ENCODE measurements around the gene CALY.

Gene CALY

DNA sequence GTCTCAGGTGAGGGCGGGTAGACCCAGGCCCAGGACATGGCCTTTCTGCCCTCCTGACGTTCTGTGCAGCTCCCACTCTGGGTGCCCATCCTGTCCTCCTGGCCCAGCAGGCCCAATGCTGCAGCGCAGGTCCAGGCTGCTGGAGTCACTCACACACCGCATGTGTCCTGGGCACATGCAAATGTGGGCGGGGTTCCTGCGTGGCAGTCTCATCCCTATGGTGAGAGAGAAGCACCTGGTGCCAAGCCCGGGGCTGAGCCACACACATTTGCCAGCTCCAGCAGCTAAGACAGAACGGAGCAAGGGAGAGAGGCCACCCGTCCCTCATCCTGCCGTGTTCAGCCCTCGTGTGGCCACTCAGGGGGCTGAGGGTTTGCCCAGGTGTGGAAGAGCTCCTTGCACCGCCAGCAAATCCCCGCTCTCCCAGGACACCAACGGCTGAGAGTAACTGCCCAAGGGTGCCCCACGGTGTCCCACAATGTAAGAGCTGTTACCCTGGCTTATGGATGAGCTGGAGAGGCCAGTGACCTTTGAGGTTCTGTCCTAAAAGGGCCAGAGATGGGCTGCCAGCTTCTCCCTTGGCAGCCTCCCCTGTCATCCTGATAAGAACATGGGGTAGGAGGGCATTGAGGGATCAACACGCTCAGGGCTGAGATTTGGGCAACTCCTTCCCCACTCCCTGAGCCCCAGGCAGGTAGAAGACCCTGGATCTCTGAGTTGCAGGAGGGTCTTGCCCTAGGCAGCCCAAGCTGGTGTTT lies 16.7 kb upstream of the CALY start:
- intact Hi-C loops (cut with micrococcal nuclease) = no loop called here
- Mint-ChIP-seq H3K4me1 (ENCODE audit: low read depth) (peaks cover 12% of the 10 kb centered on the region), H3K4me3 (no peak overlapping the region), H3K27ac (no peak overlapping the region), H3K9me3 (no peaks in the 10 kb centered on the region), H3K36me3 (ENCODE audit: low read depth) (peaks cover 29% of the 10 kb centered on the region), H3K27me3 (peaks cover 13% of the 10 kb centered on the region)

DNA sequence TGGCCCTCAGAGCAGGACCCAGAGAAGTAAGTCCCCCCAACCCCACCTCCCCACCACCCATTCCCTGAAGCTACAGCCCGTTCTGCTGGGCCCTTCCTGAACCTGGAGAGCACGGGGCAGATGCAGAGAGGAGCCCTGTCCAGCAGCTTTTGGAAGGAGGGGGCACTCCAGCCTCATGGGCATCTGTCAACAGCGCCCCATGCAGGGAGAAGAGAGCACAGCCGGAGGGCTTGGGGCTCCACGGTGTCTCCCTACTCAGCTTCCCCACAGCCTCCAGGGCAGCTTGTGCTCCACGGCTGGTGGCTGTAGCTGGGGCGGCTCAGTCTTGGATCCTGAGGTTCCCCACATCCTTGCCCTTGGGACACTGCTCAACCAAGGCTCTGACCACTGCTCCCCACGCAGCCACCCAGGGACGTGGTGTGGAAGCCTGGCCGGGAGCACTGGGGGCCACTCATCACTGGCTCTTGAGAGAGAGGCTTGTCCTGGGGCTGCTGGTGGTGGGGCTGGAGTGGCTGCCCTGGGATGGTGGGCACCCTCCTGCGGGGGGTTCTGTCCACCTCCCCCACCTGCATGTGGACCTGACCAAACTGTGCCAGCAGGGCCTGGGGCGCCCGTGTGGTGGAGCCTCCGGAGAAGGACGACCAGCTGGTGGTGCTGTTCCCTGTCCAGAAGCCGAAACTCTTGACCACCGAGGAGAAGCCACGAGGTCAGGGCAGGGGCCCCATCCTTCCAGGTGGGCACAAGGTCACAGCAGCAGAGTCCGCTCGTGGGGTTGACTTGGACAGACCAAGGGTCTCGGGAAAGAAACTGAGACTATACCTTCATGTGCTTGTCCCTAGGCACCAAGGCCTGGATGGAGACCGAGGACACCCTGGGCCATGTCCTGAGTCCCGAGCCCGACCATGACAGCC lies 15.0 kb upstream of the CALY start:
- H3K27me3 Mint-ChIP-seq = peaks cover 23% of the 10 kb centered on the region
- no peaks in the 10 kb centered on the region for H3K9me3 Mint-ChIP-seq
- intact Hi-C loops (cut with micrococcal nuclease) = no loop called here
- no peak overlapping the region for H3K27ac Mint-ChIP-seq
- H3K4me1 Mint-ChIP-seq (ENCODE audit: low read depth) = peaks cover 12% of the 10 kb centered on the region
- H3K36me3 Mint-ChIP-seq (ENCODE audit: low read depth) = peaks cover 29% of the 10 kb centered on the region
- H3K4me3 Mint-ChIP-seq = no peak overlapping the region

DNA sequence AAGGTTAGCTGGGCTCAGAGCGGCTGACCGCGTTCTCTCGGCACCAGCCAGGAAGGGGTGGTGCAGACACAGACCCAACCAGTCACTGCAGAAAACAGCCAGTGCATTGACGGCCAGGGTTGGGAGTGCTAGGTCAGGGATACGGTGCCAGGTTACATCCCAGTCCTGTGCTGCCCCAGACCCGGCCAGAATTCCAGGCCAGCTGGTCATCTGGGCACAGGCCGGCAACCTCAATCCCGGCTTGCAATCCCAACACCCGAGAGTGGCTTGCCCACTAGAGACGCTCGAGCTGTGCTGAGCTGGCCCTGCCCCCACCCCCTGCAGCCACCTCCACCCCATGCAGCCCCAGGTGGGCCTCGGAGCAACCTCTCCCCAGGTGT lies 14.2 kb upstream of the CALY start:
- H3K27ac Mint-ChIP-seq = no peak overlapping the region
- no peak overlapping the region for H3K4me3 Mint-ChIP-seq
- H3K9me3 Mint-ChIP-seq = no peaks in the 10 kb centered on the region
- H3K27me3 Mint-ChIP-seq = peaks cover 29% of the 10 kb centered on the region
- H3K4me1 Mint-ChIP-seq (ENCODE audit: low read depth) = peaks cover 8% of the 10 kb centered on the region
- intact Hi-C loops (cut with micrococcal nuclease) = no loop called here
- peaks cover 22% of the 10 kb centered on the region for H3K36me3 Mint-ChIP-seq (ENCODE audit: low read depth)

DNA sequence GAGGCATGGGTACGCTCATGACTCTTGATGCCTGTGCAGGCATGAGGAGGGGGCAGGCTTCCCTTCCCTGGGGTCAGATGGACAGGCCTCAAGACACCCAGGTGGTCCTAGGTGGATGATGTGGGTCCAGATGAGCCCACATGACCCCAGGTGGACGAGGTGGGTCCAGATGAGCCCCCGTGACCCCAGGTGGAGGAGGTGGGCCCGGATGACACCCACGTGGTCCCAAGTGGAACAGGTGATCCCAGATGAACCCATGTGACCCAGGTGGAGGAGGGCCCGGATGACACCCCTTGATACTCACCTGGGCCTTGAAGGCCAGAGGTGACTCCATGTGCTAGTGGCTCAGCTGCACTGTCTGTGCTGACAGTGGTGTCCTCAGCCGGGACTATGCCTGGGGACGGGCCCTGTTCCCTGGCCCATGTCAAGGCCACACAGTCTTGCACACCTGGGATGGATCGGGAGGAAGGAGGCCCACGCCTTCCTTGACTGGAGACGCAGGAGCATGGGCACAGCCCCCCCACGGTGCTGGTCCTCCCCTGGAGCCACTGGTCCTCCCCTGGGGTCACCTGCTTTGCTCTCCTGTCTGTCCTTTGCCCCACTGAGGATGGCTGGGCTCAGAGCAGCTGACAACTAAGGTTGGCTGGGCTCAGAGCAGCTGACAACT lies 13.7 kb upstream of the CALY start:
- intact Hi-C loops (cut with micrococcal nuclease) = no loop called here
- H3K9me3 Mint-ChIP-seq = no peaks in the 10 kb centered on the region
- H3K27ac Mint-ChIP-seq = no peak overlapping the region
- H3K4me3 Mint-ChIP-seq = no peak overlapping the region
- H3K36me3 Mint-ChIP-seq (ENCODE audit: low read depth) = peaks cover 16% of the 10 kb centered on the region
- H3K4me1 Mint-ChIP-seq (ENCODE audit: low read depth) = peaks cover 6% of the 10 kb centered on the region
- H3K27me3 Mint-ChIP-seq = peaks cover 33% of the 10 kb centered on the region

DNA sequence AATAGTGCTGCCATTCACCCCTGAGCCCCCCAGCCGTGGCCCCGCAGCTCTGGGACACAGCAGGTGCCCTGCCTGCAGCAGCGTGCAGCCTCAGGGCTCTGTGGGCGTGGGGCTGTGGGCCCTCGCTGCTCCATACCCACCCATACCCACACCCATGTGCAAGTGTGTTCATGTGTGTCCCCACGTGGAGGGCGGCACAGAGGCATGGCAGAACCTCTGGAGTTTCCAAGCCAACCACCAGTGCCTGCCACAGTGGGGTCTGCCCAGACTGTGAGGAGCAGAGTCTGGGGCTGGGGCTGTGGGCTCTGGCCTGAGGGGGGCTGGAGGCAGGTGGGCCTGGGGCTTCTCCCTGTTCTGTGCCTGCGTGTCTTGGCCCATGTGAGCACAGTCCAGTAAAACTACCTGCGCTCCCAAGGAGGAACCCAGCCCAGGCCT lies 12.9 kb upstream of the CALY start:
- H3K27ac Mint-ChIP-seq = no peak overlapping the region
- peaks cover 8% of the 10 kb centered on the region for H3K36me3 Mint-ChIP-seq (ENCODE audit: low read depth)

DNA sequence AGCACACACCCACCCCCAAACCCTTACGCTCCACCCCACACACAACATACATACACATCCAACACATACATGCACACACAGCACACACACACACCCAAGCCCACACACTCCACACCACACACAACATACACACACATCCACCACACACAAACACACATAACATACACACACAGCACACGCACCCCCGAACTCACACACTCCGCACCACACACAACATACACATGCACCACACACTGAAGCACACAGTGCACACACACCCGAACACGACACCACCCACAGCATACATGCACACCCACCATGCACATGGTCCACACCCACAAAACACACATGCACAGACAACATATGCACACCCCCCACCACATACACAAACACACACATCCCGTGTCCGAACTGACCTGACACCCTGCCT lies 12.5 kb upstream of the CALY start:
- Mint-ChIP-seq H3K27me3 (peaks cover 45% of the 10 kb centered on the region), H3K4me1 (ENCODE audit: low read depth) (peaks cover 6% of the 10 kb centered on the region), H3K36me3 (ENCODE audit: low read depth) (peaks cover 4% of the 10 kb centered on the region), H3K4me3 (no peak overlapping the region), H3K27ac (no peak overlapping the region), H3K9me3 (no peaks in the 10 kb centered on the region)
- intact Hi-C loops (cut with micrococcal nuclease) = no loop called here

More for the DNA sequence above, 12.9 kb upstream of the CALY start:
- peaks cover 41% of the 10 kb centered on the region for H3K27me3 Mint-ChIP-seq
- intact Hi-C loops (cut with micrococcal nuclease) = no loop called here
- H3K9me3 Mint-ChIP-seq = no peaks in the 10 kb centered on the region
- H3K4me1 Mint-ChIP-seq (ENCODE audit: low read depth) = peaks cover 6% of the 10 kb centered on the region
- no peak overlapping the region for H3K4me3 Mint-ChIP-seq

DNA sequence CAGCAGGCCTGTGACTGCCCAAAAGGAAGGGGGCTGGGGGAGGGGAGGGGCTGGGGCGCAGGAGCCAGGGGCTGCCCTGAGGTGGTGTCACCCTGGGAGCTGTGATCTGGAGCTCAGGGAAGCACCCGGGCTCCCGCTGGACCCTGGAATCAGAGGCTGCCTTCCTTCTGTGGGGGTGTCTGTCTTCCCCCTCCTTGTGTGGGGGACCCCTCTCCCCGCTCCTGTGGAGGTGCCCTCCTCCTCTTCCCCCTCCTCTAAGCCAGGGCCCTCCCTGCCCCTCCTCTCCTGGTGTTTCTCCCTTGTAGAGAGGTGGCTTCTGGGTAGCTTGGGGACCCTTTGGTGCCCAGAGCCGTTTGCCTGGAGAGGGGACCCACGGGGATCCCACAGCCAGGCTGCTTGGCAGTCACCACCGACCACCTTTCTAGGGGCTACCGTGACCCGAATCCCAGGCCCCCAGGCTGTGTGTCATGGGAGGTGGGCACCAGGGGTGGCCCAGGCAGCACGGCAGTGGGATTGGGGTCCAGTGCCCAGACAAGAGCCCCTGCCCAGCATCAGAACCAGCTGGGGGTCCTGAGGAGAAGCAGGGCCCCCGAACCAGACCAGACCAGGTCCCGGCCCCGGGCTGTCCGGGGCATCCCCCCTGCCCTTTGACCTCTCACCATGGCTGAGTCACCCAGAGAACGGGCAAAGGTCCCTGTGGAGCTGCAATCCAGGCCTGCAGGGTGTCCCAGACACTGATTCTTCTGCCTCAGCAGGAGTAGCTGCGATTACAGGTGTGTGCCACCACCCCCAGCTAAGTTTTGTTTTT lies 11.2 kb upstream of the CALY start:
- Mint-ChIP-seq H3K4me3 (no peak overlapping the region), H3K27ac (no peak overlapping the region), H3K9me3 (no peaks in the 10 kb centered on the region), H3K36me3 (ENCODE audit: low read depth) (no peaks in the 10 kb centered on the region), H3K27me3 (peaks cover 54% of the 10 kb centered on the region), H3K4me1 (ENCODE audit: low read depth) (peaks cover 6% of the 10 kb centered on the region)
- intact Hi-C loops (cut with micrococcal nuclease) = no loop called here

DNA sequence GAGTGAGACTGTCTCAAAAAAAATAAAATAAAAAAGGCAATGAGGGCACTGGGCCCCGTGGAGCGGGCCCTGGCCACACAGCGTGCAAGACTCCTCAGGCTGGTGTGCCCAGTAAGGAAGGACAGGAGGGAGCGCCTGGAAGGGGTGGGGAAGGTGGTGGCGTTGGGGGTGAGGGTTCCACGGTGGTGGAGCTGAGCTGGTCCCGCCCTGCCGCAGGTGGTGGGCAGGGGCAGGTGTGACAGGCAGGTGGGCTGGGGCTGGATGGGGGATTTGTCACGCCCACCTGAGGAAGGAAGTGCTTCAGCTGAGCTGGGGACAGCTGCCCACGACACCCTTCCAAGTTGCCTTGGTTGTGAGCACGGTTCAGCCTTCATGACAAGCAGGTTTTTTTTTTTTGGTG lies 9.7 kb upstream of the CALY start:
- Mint-ChIP-seq H3K4me1 (ENCODE audit: low read depth) (peaks cover 6% of the 10 kb centered on the region), H3K4me3 (no peak overlapping the region), H3K9me3 (no peaks in the 10 kb centered on the region), H3K27ac (no peak overlapping the region), H3K27me3 (peaks cover 60% of the 10 kb centered on the region), H3K36me3 (ENCODE audit: low read depth) (no peaks in the 10 kb centered on the region)
- intact Hi-C loops (cut with micrococcal nuclease) = no loop called here

DNA sequence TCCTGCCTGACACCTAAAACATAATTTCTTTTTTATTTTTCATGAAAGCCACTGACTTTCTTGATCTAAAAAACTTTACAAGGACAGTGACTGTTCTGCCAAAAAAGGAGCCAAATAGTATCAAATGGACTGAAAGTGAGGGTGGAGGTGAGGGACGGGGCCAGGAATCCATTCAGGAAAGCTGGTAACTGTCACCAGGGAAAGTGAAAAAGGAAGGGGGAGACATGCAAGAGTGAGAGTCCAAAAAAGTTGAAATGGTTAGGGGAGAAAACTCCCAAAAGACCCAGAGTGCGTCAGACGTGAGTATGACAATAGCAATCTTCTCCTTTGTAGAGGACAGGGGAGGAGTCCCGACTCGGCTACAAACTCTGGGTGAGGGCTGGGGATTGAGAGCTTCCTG lies 7.5 kb upstream of the CALY start:
- no peak overlapping the region for H3K27ac Mint-ChIP-seq
- peaks cover 56% of the 10 kb centered on the region for H3K27me3 Mint-ChIP-seq
- intact Hi-C loops (cut with micrococcal nuclease) = no loop called here
- H3K4me3 Mint-ChIP-seq = no peak overlapping the region
- H3K4me1 Mint-ChIP-seq (ENCODE audit: low read depth) = peaks cover 4% of the 10 kb centered on the region
- no peaks in the 10 kb centered on the region for H3K9me3 Mint-ChIP-seq
- no peaks in the 10 kb centered on the region for H3K36me3 Mint-ChIP-seq (ENCODE audit: low read depth)

DNA sequence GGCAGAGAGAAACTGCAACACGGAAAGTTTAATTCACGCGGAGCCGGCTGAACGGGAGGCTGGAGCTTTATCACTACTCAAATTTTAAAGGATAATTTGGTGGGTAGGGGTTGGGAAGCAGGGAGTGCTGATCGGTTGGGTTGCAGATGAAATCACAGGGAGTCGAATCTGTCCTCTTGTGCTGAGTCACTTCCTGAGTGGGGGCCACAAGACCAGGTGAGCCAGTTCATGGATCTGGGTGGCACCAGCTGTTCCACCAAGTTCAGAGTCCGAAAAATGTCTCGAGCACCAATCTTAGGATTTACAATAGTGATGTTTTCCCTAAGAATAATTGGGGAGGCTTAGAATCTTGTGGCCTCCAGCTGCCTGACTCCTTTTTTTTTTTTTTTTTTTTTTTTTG lies 6.9 kb upstream of the CALY start:
- H3K27ac Mint-ChIP-seq = no peak overlapping the region
- intact Hi-C loops (cut with micrococcal nuclease) = no loop called here
- no peaks in the 10 kb centered on the region for H3K36me3 Mint-ChIP-seq (ENCODE audit: low read depth)
- no peaks in the 10 kb centered on the region for H3K9me3 Mint-ChIP-seq
- H3K4me1 Mint-ChIP-seq (ENCODE audit: low read depth) = no peaks in the 10 kb centered on the region
- H3K27me3 Mint-ChIP-seq = peaks cover 53% of the 10 kb centered on the region
- H3K4me3 Mint-ChIP-seq = no peak overlapping the region

DNA sequence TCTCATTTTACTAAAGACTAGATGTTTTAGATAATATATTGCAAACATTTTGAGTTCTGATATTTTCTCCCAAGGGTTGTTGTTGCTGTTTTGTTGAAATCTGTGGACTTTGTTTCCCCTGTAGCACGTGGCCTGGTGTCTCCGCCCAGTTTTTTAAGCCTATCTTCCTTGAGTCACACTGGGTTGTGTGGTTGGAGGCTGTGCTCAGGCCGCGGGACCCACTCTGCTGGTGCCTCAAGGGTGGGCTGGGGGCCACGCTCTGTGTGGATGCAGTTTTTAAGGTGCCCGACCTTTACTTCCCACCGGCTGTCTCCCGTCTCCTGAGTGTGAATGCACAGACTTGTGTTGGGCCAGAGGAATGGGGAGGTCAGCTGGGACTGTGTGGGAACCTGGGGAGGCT lies 6.2 kb upstream of the CALY start:
- Mint-ChIP-seq H3K4me3 (no peak overlapping the region), H3K4me1 (ENCODE audit: low read depth) (no peaks in the 10 kb centered on the region), H3K27me3 (peaks cover 51% of the 10 kb centered on the region), H3K27ac (no peak overlapping the region), H3K9me3 (no peaks in the 10 kb centered on the region), H3K36me3 (ENCODE audit: low read depth) (no peaks in the 10 kb centered on the region)
- intact Hi-C loops (cut with micrococcal nuclease) = no loop called here

DNA sequence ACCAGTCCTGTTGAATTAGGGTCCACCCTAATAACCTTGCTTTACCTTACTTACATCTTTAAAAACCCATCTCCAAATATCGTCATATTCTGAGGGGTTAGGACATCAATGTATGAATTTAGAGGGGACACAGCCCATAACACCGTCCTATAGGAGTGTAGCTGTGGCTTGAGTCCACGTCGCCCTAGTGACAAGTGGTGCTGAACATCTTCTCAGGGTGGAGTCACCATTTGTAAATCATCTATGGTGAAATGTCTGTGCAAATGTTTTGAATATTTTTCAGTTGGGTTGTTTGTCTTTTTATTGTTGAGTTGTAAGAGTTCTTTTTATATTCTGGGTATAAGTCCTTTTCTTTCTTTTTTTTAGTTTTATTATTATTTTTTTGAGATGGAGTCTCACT lies 5.3 kb upstream of the CALY start:
- peaks cover 45% of the 10 kb centered on the region for H3K27me3 Mint-ChIP-seq
- no peaks in the 10 kb centered on the region for H3K9me3 Mint-ChIP-seq
- H3K27ac Mint-ChIP-seq = no peak overlapping the region
- no peaks in the 10 kb centered on the region for H3K36me3 Mint-ChIP-seq (ENCODE audit: low read depth)
- H3K4me3 Mint-ChIP-seq = no peak overlapping the region
- no peaks in the 10 kb centered on the region for H3K4me1 Mint-ChIP-seq (ENCODE audit: low read depth)
- intact Hi-C loops (cut with micrococcal nuclease) = no loop called here

DNA sequence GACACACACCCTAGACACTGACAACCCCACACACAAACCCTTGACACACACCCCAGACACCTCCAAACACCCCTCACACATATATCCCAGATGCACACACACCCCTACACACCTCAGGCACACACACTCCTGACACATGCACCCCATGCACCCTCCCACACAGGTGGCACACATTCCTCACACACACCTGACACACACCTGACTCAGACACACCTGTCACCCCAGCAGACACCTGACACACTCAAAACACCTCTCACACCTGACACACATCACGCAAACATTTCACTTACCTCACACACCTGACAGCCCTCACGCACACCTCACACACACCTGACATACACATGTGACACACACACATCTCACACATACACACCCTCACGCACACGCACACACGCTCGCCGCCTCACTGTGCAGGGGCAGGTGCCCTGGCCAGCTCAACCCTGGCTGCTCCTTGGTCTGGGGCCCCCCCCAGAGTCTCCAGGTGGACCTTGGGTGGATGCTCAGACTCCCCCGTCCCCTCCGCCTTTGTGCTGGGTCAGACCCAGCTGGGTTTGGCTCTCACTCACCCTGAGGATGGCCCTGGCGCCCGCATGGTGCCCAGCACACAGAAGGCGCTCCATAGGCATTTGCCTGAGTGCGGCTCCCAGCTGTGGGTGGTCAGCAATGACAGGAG lies 3.1 kb upstream of the CALY start:
- Mint-ChIP-seq H3K27ac (no peak overlapping the region), H3K36me3 (ENCODE audit: low read depth) (no peaks in the 10 kb centered on the region), H3K9me3 (no peaks in the 10 kb centered on the region), H3K4me1 (ENCODE audit: low read depth) (peaks cover 2% of the 10 kb centered on the region), H3K4me3 (no peak overlapping the region), H3K27me3 (peaks cover 37% of the 10 kb centered on the region)
- intact Hi-C loops (cut with micrococcal nuclease) = no loop called here

Data from dendritic cell treated with granulocyte-macrophage colony-stimulating factor and Interleukin-4, amounts not matched to agents 40 ng/mL and 50 ng/mL, for 4 days (primary cell).